ENCODE measurements around the gene EXOC6B.

Gene EXOC6B

DNA sequence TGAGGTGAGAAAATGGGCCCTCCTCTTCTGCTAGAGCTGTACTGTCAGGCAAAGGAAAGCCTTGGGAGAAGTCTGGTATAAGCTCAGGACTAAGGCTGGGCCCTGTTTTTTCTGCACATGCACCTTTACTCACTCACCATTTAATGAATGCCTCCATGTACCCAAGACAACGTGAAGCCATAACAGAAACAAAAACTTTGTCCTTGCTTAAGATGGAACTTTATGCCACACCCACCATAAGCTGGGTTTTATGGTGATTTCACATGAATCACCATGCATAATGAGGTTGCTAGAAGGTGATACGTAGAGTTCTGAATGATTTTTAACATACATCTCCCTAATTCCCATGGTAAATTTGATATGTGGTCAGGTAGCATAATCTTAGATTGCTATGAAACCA is 614.5 kb downstream of the EXOC6B start:
- TF ChIP-seq CTCF (IDR thresholded peaks at IDR 0.05; ENCODE audit: insufficient read depth, low read length, poor library complexity, severe bottlenecking) = no peak
- H3K36me3 ChIP-seq (ENCODE audit: control insufficient read depth, insufficient read depth, low read length) = no peaks in the 10 kb centered on the region
- no peak for DNase-seq (ENCODE audit: extremely low read depth, insufficient read length)
- H3K27me3 ChIP-seq (replicated peaks; ENCODE audit: control insufficient read depth, insufficient read depth, low read length) = no peaks in the 10 kb centered on the region
- no peak overlapping the region for H3K4me3 ChIP-seq (replicated peaks; ENCODE audit: low read depth, low read length)

DNA sequence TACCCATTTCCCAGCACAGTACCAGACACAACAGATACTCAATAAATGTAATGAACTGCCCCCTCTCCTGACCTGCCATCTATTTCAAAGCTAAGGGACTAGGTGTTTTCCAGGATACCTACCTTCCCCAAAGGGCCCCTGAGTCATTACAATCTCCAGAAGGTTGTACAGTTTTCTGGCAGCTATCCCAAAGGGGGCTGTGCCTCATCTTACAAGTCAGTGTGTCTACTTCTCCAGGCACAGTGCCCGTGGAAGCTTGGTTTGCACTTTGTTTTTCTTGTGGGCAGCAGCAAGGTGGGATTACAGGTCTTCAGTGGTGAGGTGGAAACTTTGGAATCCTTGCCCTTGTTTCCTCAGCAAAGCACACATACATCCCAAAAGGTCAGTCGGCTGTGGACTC is 615.4 kb downstream of the EXOC6B start:
- no peak overlapping the region for H3K4me3 ChIP-seq (replicated peaks; ENCODE audit: low read depth, low read length)
- no peak for TF ChIP-seq CTCF (IDR thresholded peaks at IDR 0.05; ENCODE audit: insufficient read depth, low read length, poor library complexity, severe bottlenecking)
- no peak for DNase-seq (ENCODE audit: extremely low read depth, insufficient read length)

DNA sequence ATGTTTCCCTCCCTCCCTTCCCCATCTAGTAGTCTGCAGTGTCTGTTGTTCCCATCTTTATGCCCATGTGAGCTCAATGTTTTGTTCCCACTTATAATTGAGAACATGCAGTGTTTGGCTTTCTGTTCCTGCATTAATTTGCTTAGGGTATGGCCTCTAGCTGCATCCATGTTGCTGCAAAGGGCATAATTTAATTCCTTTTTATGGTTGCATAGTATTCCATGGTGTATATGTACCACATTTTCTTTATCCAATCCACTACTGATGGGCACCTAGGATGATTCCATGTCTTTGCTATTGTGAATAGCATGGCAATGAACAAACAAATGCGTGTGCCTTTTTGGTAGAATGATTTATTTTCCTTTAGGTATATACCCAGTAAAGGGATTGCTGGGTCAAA is 617.6 kb downstream of the EXOC6B start:
- DNase-seq (ENCODE audit: extremely low read depth, insufficient read length) = no peak
- Histone ChIP-seq H3K36me3 (ENCODE audit: control insufficient read depth, insufficient read depth, low read length) (no peaks in the 10 kb centered on the region), H3K27me3 (replicated peaks; ENCODE audit: control insufficient read depth, insufficient read depth, low read length) (no peaks in the 10 kb centered on the region), H3K4me3 (replicated peaks; ENCODE audit: low read depth, low read length) (no peak overlapping the region)
- TF ChIP-seq CTCF (IDR thresholded peaks at IDR 0.05; ENCODE audit: insufficient read depth, low read length, poor library complexity, severe bottlenecking) = no peak

More for the DNA sequence above, 615.4 kb downstream of the EXOC6B start:
- no peaks in the 10 kb centered on the region for H3K36me3 ChIP-seq (ENCODE audit: control insufficient read depth, insufficient read depth, low read length)
- H3K27me3 ChIP-seq (replicated peaks; ENCODE audit: control insufficient read depth, insufficient read depth, low read length) = no peaks in the 10 kb centered on the region

- H3K36me3 ChIP-seq (ENCODE audit: control insufficient read depth, insufficient read depth, low read length) = no peaks in the 10 kb centered on the region
- no peak for DNase-seq (ENCODE audit: extremely low read depth, insufficient read length)
- TF ChIP-seq CTCF (IDR thresholded peaks at IDR 0.05; ENCODE audit: insufficient read depth, low read length, poor library complexity, severe bottlenecking) = no peak
- no peak overlapping the region for H3K4me3 ChIP-seq (replicated peaks; ENCODE audit: low read depth, low read length)
- H3K27me3 ChIP-seq (replicated peaks; ENCODE audit: control insufficient read depth, insufficient read depth, low read length) = no peaks in the 10 kb centered on the region
Observed at GRCh38 chr2:72207334-72207733, 618.5 kb downstream of the EXOC6B start.

DNA sequence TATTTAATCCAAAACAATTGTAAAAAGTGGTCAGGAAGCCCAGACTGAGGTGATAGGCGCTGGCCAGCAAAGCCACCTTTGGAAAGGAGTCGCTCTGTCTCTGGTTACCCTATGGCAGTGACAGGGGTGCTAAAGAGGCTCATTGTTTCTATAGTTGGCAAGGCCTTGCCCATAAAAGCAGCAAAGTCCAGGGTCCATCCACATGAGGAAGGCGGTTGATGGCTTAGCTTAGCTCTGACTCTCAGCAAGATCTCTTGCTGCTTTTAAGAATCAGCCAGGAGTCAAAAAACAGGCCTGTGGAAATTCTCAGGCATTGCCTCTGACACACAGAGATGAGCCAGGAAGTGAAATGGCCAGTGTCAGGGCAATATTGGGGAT is 620.3 kb downstream of the EXOC6B start:
- DNase-seq (ENCODE audit: extremely low read depth, insufficient read length) = no peak
- Histone ChIP-seq H3K4me3 (replicated peaks; ENCODE audit: low read depth, low read length) (no peak overlapping the region), H3K27me3 (replicated peaks; ENCODE audit: control insufficient read depth, insufficient read depth, low read length) (no peaks in the 10 kb centered on the region), H3K36me3 (ENCODE audit: control insufficient read depth, insufficient read depth, low read length) (no peaks in the 10 kb centered on the region)
- no peak for TF ChIP-seq CTCF (IDR thresholded peaks at IDR 0.05; ENCODE audit: insufficient read depth, low read length, poor library complexity, severe bottlenecking)

GRCh38 chr2:72204786-72205503 is 620.9 kb downstream of the EXOC6B start:
- Histone ChIP-seq H3K36me3 (ENCODE audit: control insufficient read depth, insufficient read depth, low read length) (no peaks in the 10 kb centered on the region), H3K4me3 (replicated peaks; ENCODE audit: low read depth, low read length) (no peak overlapping the region), H3K27me3 (replicated peaks; ENCODE audit: control insufficient read depth, insufficient read depth, low read length) (no peaks in the 10 kb centered on the region)
- DNase-seq (ENCODE audit: extremely low read depth, insufficient read length) = no peak
- TF ChIP-seq CTCF (IDR thresholded peaks at IDR 0.05; ENCODE audit: insufficient read depth, low read length, poor library complexity, severe bottlenecking) = no peak
